Activated CD4-positive, alpha-beta T cell treated with anti-CD3 and anti-CD28 coated beads, Interleukin-2, amount 50 U/mL, for 4 hours (primary cell): ENCODE results near the gene B9D1.

ENCODE experiments used
- DNase-seq, 2 experiments: peaks; one replicate each; pipeline ENCODE4 v3.0.0-alpha.2; 2020

The B9D1 gene

GRCh38 chr17:19362277-19363113 is at the start of gene B9D1:
TSS of gene B9D1 (minus strand) at chr17:19362723. CDS start at chr17:19362569, 154 bp downstream.
- peak; percentile 90 to 91 for DNase-seq

DNA sequence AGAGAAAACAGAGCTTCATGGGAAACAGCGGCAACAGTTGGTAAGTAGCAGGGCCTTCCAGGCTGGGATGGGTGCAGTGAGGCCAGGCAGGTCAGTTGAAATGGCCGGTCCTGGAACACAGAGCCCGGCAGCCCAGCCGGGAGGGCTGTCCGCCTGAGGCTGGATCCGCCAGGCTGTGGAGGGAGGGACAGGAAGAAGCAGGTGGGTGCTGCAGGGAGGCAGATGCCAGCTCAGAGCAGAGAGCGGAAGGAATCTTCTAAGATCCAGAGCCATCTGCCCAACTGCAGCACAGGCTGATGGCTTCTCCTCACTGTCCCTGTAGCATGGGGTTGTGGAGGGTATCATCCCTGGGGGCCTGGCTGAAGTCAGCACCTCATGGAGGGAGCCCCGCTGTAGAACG is 49.1 kb upstream of the B9D1 start:
- no peak for DNase-seq

- DNase-seq: no peak
These were observed 48.5 kb upstream of the B9D1 start, which contains the start of gene RNF112 for GRCh38 chr17:19410875-19411620. TSS of gene RNF112 (plus strand) at chr17:19411232. CDS start at chr17:19411409, 177 bp downstream.

GRCh38 chr17:19410091-19410490 is 47.6 kb upstream of the B9D1 start:
- DNase-seq: no peak

- no peak for DNase-seq
These were observed 47.0 kb upstream of the B9D1 start for GRCh38 chr17:19409509-19409908.

GRCh38 chr17:19409066-19409465 is 46.5 kb upstream of the B9D1 start:
- DNase-seq: no peak

- DNase-seq: no peak
These were observed 45.8 kb upstream of the B9D1 start for GRCh38 chr17:19408346-19408710.

DNA sequence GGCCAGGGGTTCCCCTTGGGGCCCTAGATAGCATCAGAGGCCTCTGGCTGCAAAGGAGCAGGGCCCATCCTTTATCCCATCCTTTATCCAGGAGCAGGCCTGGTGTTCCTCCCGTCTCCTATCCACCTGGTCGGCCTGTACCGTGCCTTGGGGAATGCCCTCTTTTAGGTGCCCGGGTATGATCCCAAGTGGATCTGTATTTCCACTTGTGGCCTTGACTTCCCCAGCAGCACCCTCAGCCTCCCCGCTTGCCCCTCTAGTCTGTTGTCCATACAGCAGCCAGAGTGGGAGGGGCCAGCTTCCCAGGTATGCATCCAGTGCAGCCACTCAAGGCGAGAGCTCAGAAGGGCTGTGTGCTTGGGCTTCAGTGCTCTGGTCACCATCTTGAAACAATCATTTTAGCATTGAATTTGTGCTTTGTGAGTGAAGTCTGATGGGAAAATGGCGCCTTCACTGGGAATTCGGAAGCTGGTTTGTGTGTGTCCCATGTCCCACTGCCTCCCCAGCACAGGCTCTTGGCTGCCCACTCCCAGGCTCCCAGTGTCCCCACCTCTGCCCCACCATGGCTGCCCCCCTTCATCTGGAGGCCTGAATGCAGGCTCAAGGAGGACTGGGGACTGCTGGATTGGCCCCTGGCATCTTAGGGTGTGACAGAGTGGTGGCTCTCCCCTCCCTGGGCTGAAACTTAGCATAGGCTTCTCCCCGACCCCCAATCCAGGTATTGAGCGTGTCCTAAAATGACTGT is 45.2 kb upstream of the B9D1 start:
- no peak for DNase-seq

DNA sequence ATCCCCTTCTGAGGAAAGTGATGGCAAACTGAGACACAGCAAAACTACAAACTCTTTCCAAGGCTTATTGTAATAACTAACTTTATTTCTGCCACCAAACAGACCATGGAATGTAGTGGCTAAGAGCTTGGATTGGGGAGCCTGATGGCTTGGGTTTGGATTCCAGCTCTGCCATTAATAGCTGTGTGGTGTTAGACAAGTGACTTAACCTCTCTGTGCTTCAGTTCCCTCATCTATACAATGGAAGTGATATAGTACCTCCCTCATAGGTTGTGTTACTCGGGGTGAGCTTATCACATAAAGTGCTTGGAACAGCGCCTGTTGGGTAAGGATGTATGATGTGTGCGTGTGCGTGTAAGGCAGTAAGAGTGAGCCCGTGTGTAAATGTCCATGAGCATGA is 42.6 kb upstream of the B9D1 start:
- DNase-seq: no peak

- no peak for DNase-seq
These were observed 41.7 kb upstream of the B9D1 start for GRCh38 chr17:19404264-19404663.

- DNase-seq: no peak
These were observed 40.5 kb upstream of the B9D1 start for GRCh38 chr17:19403021-19403420.

- DNase-seq: no peak
These were observed 39.6 kb upstream of the B9D1 start for GRCh38 chr17:19402171-19402570.

- DNase-seq: no peak
These were observed 38.9 kb upstream of the B9D1 start for GRCh38 chr17:19401321-19402010.

DNA sequence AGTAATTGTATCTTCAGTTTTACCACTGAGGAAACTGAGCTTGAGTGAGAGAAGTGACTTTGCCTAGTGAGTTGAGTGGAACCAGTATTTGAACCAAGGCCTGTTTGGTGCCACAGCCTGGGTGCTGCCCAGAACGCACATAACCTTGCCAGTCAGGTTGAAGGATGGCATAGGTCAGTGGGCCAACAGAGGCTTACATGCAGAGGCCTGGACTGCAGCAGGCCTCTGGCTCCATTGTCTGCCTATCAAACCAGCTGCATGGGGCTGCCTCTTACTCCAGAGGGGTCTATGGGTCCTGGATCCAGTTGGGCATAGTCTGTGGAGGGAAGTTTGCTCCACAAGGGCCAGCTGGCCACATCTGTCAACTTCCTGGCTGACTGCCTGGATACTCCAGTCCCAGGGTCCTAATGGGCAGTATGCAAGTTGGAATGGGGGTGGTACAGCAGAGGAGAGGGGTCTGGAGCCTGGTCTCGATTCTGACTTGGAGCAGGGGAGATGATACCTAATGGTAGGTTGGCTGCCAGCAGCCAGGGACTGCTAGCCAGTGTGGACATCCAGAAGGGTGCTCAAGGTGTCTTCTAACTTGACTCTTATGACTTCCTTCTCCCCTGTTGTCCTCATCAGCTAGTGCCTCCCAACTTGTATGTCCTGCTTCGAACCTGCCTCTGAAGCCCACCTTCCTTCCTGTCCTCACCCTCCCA is 37.4 kb upstream of the B9D1 start:
- no peak for DNase-seq

- no peak for DNase-seq
These were observed 36.0 kb upstream of the B9D1 start for GRCh38 chr17:19398301-19399181.

DNA sequence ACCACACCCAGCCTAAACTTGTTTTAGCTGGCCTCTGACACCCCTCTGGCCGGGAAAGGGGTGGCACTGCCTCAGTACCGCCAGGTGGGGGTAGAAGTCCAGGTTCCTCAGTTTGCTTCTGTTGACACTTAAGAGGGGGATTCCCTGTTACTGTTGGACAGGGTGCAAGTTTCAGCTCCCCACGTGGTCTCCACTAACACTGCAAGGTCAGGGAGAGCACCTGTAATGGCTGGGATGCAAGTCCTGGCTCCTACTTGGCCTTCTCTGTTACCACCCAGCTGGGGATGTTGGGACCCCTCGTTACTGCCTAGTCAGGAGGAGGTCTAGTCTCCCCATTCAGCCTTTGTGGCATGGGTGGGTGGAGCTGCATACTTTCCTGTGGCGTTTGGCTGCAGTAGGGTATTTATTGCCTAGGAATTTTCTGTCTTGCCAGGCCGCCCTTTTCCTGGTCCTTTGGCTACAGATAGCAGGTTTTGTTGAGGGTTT is 35.1 kb upstream of the B9D1 start:
- no peak for DNase-seq

- DNase-seq: no peak
These were observed 29.8 kb upstream of the B9D1 start for GRCh38 chr17:19392303-19392702.

GRCh38 chr17:19391432-19391831 is 28.9 kb upstream of the B9D1 start:
- DNase-seq: no peak

- no peak for DNase-seq
These were observed 28.4 kb upstream of the B9D1 start for GRCh38 chr17:19390951-19391350.

- DNase-seq: no peak
These were observed 26.6 kb upstream of the B9D1 start for GRCh38 chr17:19388791-19389785.
